Epithelial cell of prostate (primary cell): Measurements from ENCODE around the gene TMSB4X.
"Not testable (repeated sequence)": the region's sequence is repeated elsewhere in the genome, so short reads cannot be mapped to it uniquely, and the experiment has no call there.

Experiments used
- DNase-seq: peaks from one replicate; pipeline ENCODE4 v3.0.0-alpha.2; 2011; ENCODE audit warnings: low read depth, low spot score
- H3K27ac ChIP-seq: fragments of 450-650 bp; 2 replicates; pipeline ENCODE4 v1.5.1; 2017; ENCODE audit warnings: mild to moderate bottlenecking

The TMSB4X gene

DNA sequence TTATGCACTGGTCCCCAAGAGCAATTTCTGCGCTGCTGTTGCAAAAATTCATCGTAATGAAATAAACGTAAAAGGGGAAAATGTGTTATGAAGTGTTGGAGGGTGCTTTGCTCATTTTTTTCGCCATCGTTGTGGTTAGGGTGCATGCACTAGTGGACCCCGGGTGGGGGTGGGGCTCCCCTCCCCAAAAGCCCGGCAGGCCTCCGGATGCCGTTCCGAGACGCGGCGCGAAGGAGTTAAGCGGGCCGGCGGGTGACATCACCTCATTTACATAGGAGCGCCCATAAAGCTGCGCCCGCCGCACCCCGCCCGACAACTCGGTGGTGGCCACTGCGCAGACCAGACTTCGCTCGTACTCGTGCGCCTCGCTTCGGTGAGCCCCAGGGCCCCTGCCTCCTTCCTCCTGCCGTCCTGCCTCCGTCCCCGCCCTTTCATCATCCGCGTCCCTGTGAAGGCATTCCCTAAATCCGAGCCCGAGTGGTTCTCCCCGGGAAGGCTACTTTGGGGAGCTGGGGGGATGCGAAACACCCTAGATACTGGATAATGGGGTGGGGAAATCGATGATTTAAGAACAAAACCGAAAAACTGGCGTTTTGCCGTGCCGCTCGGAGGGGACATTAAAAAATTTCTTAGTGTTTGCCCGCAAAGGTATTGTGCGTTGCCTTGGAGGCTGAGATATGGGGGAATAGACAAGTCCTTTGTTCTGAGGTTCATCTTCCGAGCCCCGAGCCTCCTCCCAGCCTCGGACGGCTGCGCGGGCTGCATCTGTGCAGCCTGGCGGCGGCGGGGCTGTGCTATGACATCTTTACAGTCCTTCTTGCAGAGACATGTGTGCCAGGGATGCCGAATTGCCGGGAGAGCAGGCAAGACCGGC is at the start of gene TMSB4X:
Gene TMSB4X, plus strand, starts transcription at position 315 of the 874 bp plus-strand sequence.
- no peak for DNase-seq
- peak within 1 kb of the TSS; percentile 95 for H3K27ac ChIP-seq

DNA sequence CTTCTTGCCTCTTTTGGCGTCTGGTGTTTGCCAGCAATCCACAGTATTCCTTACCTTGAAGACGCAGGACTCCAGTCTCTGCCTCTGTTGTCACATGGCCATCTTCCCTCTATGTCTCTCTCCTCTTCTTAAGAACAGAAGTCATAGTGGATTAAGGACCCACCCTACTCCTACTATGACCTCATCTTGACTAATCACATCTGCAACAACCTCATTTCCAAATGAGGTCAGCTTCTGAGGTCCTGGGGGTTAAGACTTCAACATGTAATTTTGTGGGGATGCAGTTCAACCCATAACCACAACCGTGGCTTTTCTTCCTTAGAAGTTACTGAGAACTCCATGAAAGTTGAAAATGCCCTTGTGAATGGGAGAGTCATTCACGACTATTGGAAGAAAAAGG is 45.2 kb upstream of the TMSB4X start:
- DNase-seq: no peak
- H3K27ac ChIP-seq: no peak overlapping the region

- no peak for DNase-seq
- H3K27ac ChIP-seq: no peak overlapping the region
Observed at GRCh38 chrX:12930150-12930549, 44.8 kb upstream of the TMSB4X start.

DNA sequence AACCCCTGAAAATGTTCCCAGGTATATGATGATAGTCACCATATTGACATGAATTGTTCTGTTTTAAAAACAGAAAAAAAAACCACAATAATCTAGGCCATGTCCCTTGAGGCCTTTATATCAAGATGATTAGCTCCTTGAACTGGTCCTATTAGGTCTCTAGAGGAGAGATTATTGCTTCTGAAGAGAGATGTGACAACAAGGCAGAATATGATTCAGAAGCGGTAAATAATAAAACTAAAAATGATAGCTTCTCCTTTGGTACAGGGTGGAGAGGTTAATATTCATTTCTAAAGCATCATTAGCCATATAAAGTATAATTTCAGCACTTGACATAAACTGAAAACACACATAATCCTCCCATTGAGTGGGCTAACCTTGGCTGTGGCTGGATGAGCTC is 42.7 kb upstream of the TMSB4X start:
- no peak overlapping the region for H3K27ac ChIP-seq
- no peak for DNase-seq

DNA sequence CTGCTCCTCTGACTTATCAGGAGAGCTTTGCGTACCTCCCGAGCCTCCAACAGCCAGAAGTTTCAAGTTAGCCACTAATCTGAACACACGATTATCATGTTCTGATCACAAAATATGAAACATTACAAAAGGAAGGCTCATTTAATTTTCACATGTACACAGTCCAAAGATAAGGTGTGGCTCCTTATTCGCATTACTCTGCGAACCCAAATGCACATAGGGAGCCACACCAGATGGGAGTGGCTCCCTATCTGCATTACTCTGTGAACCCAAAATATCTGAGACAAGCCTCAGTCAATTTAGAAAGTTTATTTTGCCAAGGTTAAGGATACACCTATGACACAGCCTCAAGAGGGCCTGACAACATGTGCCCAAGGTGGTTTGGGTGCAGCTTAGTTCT is 40.1 kb upstream of the TMSB4X start:
- DNase-seq: no peak
- H3K27ac ChIP-seq: no peak overlapping the region

- no peak for DNase-seq
- no peak overlapping the region for H3K27ac ChIP-seq
Observed at GRCh38 chrX:12936947-12937346, 38.0 kb upstream of the TMSB4X start.

GRCh38 chrX:12940471-12940870 is 34.4 kb upstream of the TMSB4X start:
- H3K27ac ChIP-seq, DNase-seq: not testable (repeated sequence)

DNA sequence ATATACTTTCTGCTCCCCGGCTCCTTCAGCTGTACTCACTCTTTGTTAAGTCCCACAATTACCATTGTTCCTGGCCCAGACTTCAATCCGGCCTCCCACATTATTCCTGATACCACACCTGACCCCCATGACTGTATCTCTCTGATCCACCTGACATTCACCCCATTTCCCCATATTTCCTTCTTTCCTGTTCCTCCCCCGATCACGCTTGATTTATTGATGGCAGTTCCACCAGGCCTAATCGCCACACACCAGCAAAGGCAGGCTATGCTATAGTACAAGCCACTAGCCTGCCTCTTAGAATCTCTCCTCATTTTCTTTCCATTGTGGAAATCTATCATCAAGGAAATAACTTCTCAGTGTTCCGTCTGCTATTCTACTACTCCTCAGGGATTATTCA is 31.3 kb upstream of the TMSB4X start:
- H3K27ac ChIP-seq, DNase-seq: not testable (repeated sequence)

DNA sequence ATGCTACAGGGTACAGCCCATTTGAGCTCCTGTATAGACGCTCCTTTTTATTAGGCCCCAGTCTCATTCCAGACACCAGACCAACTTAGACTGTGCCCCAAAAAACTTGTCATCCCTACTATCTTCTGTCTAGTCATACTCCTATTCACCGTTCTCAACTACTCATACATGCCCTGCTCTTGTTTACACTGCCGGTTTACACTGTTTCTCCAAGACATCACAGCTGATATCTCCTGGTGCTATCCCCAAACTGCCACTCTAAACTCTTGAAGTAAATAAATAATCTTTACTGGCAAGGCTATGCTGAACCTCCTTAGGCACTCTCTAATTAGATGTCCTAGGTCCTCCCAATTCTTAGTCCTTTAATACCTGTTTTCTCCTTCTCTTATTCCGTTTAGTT is 30.5 kb upstream of the TMSB4X start:
- DNase-seq, H3K27ac ChIP-seq: not testable (repeated sequence)

- H3K27ac ChIP-seq: no peak overlapping the region
- no peak for DNase-seq
Observed at GRCh38 chrX:12945494-12945893, 29.4 kb upstream of the TMSB4X start.

DNA sequence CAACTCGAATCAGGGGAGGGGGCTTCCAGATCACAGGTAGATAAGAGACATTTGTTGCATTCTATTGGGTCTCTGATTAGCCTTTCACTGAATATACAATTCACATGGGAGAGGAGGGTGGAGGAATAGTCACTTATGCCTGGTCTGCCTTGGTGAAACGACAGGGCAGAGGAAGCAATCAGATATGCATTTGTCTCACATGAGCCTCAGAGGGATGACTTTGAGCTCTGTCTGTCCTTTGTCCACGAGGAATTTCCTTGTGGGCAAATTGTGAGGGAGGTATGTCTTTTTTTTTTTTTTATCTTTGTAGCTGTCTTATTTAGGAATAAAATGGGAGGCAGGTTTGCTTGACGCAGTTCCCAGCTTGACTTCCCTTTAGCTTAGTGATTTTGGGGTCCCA is 28.5 kb upstream of the TMSB4X start:
- peak overlapping the region; percentile 80 for H3K27ac ChIP-seq
- no peak for DNase-seq

DNA sequence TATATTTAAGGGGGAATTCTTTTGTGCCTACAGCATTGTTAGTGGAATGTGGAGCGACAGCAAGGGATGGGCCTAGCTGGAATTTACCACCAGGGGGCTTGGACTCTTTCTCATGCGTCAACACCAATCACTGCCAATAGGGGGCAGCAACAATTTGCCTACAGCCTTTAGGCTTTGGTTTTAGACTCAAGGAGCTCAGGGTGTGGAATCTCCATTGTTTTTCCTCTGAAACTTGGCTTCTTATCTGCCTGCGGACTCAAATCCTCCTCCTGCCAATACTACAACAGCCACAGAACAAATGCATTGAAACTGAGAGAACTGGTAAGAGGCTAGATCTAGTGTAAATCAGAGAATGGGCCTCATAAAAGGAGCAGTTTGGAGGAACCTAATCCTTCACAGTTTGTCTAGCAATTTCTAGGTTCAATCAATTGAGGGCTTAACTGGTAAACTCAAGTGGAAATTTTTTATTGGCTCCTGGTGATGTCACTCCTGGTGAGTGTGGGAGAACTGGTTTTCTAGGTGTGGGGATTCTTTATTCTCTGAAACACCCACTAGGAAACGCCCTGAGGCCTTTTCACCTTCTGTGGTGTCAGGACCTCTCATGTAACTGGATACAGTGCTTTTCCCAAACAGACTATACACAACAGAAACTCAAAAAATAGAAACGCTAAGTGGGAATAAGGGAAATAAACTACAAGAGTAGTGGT is 27.9 kb upstream of the TMSB4X start:
- peak overlapping the region; percentile 80 for H3K27ac ChIP-seq
- DNase-seq: peak; percentile 60

DNA sequence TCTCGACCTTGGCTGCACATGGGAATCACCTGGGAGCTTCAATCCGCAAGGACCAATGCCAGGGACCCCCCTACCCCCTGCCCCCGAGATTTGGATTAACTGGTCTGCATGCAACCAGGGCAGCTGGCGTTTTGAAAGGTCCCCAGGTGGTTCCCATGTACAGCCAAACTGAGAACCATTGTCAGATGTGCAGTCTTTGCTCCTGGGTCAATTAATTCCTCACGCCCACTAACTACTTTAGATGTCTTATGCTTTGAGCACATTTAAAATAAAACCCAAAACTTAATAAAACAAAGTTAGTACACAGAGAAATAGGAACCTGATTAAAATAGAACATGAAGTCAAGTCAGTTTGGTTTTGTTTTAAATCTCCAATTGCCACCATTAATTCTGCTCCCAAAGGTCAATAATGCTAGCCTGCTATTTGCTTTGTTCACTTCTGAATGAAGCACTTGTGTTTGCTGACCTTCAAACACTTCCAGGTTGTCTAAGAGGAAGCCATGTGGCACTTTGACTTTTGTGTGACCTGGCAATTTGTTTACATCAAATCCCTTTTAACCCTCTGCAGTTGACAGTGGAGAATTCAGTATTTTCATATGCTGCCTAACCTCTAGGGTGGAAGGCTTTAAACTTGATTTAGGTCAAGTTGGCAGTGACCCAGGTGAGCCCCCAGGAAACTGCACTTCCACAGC is 27.2 kb upstream of the TMSB4X start:
- DNase-seq: no peak
- H3K27ac ChIP-seq: peak overlapping the region; percentile 80

GRCh38 chrX:12948495-12948894 is 26.4 kb upstream of the TMSB4X start:
- no peak overlapping the region for H3K27ac ChIP-seq
- DNase-seq: no peak

- H3K27ac ChIP-seq: peak overlapping the region; percentile 40
Observed at GRCh38 chrX:12949205-12949926, 25.5 kb upstream of the TMSB4X start.

DNA sequence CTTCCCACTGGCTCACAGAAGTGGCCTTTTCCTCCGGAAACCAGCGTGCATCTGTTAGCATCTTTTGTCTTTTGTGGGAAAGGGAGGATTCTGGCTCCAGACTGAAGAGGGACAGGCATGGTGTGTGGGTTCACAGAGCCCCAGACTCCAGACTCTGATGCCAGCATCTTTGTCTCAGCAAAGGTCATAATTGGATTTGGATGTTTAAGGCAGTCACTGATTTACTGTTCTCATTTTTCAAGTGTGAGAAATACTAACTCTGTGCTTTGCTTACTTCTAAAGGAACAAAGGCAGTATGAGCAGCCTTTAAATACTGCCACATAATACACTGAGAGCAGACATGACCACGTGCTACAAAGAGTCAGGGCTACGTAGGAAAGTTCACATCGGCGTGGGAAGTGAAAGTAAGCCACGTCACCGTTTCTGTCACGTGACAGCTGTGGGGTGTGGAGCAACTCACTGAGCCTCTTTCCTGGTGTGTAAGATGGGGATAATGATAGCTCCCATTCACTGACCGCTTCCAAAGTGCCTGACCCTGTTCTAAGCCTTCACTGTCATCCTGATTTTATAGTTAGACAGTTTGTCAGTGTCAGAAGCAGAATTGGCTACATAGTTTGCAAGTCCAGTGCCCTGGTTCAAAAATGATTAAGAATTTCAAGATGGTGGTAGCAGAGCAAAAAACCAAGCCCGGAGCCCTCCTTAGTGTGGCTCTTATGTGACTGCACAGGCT is 24.8 kb upstream of the TMSB4X start:
- H3K27ac ChIP-seq: peak overlapping the region; percentile 40
- DNase-seq: peak; percentile 83

More at GRCh38 chrX:12949205-12949926, 25.5 kb upstream of the TMSB4X start:
- no peak for DNase-seq

DNA sequence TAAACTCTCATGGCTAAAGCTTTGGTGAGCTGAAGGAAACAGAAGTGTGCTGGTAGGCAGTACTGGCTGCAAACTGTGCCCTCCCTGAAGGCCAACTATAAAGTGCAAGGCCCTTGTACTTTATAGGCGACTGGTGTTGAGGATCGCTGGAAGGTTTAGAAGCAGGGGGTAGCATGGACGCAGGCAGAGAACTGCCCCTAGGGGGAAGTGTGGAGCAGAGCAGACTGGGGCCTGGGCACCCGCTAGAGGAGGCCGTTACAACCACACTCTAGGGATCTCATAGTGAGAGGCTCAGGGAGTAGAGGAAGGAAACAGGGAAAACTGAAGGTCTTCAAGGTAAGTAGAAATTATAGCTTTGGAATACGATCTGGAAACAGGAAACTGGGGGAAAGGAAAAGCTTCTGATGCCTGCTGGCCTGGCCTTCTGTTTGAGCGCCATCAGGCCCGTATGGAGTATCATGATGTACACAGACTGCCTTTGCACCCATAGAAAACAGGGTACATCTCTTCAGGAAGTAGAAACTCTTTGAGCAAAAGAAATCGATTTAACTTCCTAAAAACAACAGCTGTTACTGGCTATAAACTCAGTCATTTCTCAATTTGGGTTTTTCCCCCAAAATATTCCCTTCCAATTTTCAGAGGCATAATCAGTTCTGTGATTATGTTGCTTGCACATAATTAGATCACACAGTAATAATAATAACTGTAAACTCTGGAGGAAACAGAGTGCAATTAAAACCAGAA is 23.9 kb upstream of the TMSB4X start:
- DNase-seq: no peak
- H3K27ac ChIP-seq: peak overlapping the region; percentile 40

DNA sequence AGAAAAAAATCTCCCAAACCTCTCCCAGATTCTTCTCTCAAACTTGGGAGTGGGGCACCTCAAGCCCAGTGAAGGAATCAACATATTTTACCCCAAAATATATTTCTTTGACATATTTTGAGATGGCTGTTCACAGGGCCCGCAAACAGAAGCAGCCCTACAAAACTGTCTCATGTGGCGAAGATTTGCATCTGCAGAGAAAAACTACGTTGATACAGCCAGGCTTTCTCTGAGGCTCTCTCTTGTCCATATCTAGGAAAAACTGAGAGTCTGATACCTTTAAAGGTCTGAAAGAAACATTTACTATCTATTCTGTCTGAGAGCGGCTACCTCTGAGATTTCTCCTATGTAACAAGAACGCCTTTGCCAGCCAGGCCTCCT is 23.3 kb upstream of the TMSB4X start:
- DNase-seq: no peak
- no peak overlapping the region for H3K27ac ChIP-seq

GRCh38 chrX:12953420-12953819 is 21.5 kb upstream of the TMSB4X start:
- H3K27ac ChIP-seq: no peak overlapping the region
- no peak for DNase-seq
